Measurements from ENCODE around the gene CORO2B. TPM values are rescaled to one million over a fixed set of nuclear protein-coding genes. Genes with fewer than 3 reads are reported as not detected.

CORO2B gene
- total and polyA plus RNA-seq, 2 experiments from 2014 or later, result 1.6 to 4.6 TPM

- no peak overlapping the region for H3K4me3 Mint-ChIP-seq
Observed at GRCh38 chr15:68726246-68726645, 147.5 kb downstream of the CORO2B start.

More at GRCh38 chr15:68726246-68726645, 147.5 kb downstream of the CORO2B start:
- no peaks in the 10 kb centered on the region for H3K9me3 Mint-ChIP-seq
- no peaks in the 10 kb centered on the region for H3F3A ChIP-seq (replicated peaks; ENCODE audit: low read depth)
- no peaks in the 10 kb centered on the region for H4K20me1 ChIP-seq (replicated peaks; ENCODE audit: insufficient read depth)
- no peak overlapping the region for H3K4me2 ChIP-seq
- H3K27me3 Mint-ChIP-seq (ENCODE audit: insufficient read depth, low read depth, poor library complexity), result peaks cover 6% of the 10 kb centered on the region
- H3K4me1 Mint-ChIP-seq, result peaks cover 16% of the 10 kb centered on the region
- H3K27ac Mint-ChIP-seq, result no peak overlapping the region
- no peaks in the 10 kb centered on the region for H3K36me3 Mint-ChIP-seq (ENCODE audit: low read depth)
- TF ChIP-seq EZH2phosphoT487 (IDR thresholded peaks at IDR 0.05; ENCODE audit: unreplicated experiment), result no peak
- TF ChIP-seq CREB1 (CRISPR knock-in tag; IDR thresholded peaks at IDR 0.05; ENCODE audit: low read depth), result no peak
- TF ChIP-seq STAT1 (IDR thresholded peaks at IDR 0.05; ENCODE audit: unreplicated experiment), result no peak
- no peak for TF ChIP-seq ZNF114 (CRISPR knock-in tag; IDR thresholded peaks at IDR 0.05)
- TF ChIP-seq NANOG (IDR thresholded peaks at IDR 0.05; ENCODE audit: borderline replicate concordance), result no peak
- no peak for TF ChIP-seq ZNF462 (CRISPR knock-in tag; IDR thresholded peaks at IDR 0.05)
- no peak for TF ChIP-seq ZNF331 (CRISPR knock-in tag; IDR thresholded peaks at IDR 0.05; ENCODE audit: low read depth)
- no peak for TF ChIP-seq REST (IDR thresholded peaks at IDR 0.05; ENCODE audit: unreplicated experiment)
- no peak for TF ChIP-seq JUNB (IDR thresholded peaks at IDR 0.05; ENCODE audit: unreplicated experiment)
- TF ChIP-seq POLR2AphosphoS5 (IDR thresholded peaks at IDR 0.05; ENCODE audit: low read depth), result no peak
- no peak for TF ChIP-seq ETS1 (IDR thresholded peaks at IDR 0.05)
- no peak for TF ChIP-seq CTCF (conservative IDR thresholded peaks at IDR 0.05; ENCODE audit: low read depth in 2 of 2)
- TF ChIP-seq EZH2 (IDR thresholded peaks at IDR 0.05; ENCODE audit: low read depth, unreplicated experiment), result no peak
- H2AFZ ChIP-seq, result no peak overlapping the region
- H3K27ac ChIP-seq (ENCODE audit: low read depth), result no peak overlapping the region
- H3K9me2 ChIP-seq (ENCODE audit: insufficient read depth), result no peaks in the 10 kb centered on the region
- H3K36me3 ChIP-seq (ENCODE audit: insufficient read depth), result no peaks in the 10 kb centered on the region
- no peaks in the 10 kb centered on the region for H3K27me3 ChIP-seq (ENCODE audit: insufficient read depth)
- ATAC-seq (peak; percentile 22; the same call in 2 of the 3 replicates), DNase-seq (ENCODE audit: low spot score) (no peak)
- H3K4me3 ChIP-seq, result no peak overlapping the region
- no peaks in the 10 kb centered on the region for H3K79me2 ChIP-seq (replicated peaks; ENCODE audit: insufficient read depth)
- H3K4me1 ChIP-seq (ENCODE audit: insufficient read depth), result no peaks in the 10 kb centered on the region

All from GM23338 (cell line).